ENCODE results near the gene GDI1. TPM values are rescaled to one million over a fixed set of nuclear protein-coding genes. Genes with fewer than 3 reads are reported as not detected.
A peak's percentile ranks its signal among the peaks of the same experiment; 100 is the strongest.

Gene GDI1
- total and polyA plus RNA-seq, 9 of the 15 experiments (the other 6 are each of a cell fraction or from before 2014, with no cell fraction given): 0.97 to 82.6 (median 37.5) TPM

GRCh38 chrX:154483325-154483724 lies 46.4 kb downstream of the GDI1 start (continued):
- TF ChIP-seq POLR3A (IDR thresholded peaks at IDR 0.05; ENCODE audit: borderline replicate concordance, extremely low read depth, insufficient read depth, insufficient read length) (no peak), MEIS2 (IDR thresholded peaks at IDR 0.05; ENCODE audit: partially characterized antibody) (no peak), MXD1 (CRISPR knock-in tag; IDR thresholded peaks at IDR 0.05; ENCODE audit: borderline replicate concordance, poor library complexity, severe bottlenecking) (no peak), SUPT5H (IDR thresholded peaks at IDR 0.05) (peak; percentile 68), YY1 (IDR thresholded peaks at IDR 0.05; ENCODE audit: borderline replicate concordance in 1 of 3, control insufficient read depth in 1 of 3, extremely low read depth in 1 of 3, insufficient read depth in 3 of 3, insufficient read length in 1 of 3, insufficient replicate concordance in 2 of 3, low read depth in 1 of 3, low read length in 2 of 3) (peak in 1 of 3 experiments; percentile 4), ARID4B (CRISPR knock-in tag; IDR thresholded peaks at IDR 0.05) (0 out of 2 replicates have a peak, but pooled peaks have one; percentile 46), RBFOX2 (IDR thresholded peaks at IDR 0.05; ENCODE audit: low read depth, low read length) (peak; percentile 15; the same call in 1 of the 2 replicates)
